ENCODE measurements around the gene LIFR. TPM values are rescaled to one million over a fixed set of nuclear protein-coding genes. Genes with fewer than 3 reads are reported as not detected.

The LIFR gene
- total RNA-seq, 4 donors from 2014 or later: 18.7 to 71.4 (median 31.3) TPM

DNA sequence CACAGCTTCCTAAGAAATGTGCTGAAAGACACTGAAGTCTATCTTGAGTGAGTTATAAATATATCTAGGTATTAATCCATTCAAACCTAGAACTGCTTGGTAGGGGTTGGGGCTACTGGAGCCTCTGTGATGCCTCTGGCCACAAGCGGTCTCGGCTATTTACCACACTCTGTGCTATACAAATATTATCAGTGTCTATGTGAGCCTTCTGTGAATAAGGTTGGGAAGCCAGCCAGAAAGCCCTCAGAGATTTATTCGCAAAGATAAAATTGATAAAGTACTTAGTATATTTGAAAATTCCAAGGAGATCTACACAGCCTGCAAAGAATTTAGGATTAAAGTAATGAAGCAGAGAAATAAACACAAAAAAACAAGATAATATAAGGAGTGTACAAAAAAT, 41.4 kb downstream of the LIFR start:
- DNase-seq (ENCODE audit: low spot score in 2 of 2): no peak
- no peak overlapping the region for H3K27ac ChIP-seq
- H3K4me3 ChIP-seq: no peak overlapping the region
- TF ChIP-seq, protein P1, sequence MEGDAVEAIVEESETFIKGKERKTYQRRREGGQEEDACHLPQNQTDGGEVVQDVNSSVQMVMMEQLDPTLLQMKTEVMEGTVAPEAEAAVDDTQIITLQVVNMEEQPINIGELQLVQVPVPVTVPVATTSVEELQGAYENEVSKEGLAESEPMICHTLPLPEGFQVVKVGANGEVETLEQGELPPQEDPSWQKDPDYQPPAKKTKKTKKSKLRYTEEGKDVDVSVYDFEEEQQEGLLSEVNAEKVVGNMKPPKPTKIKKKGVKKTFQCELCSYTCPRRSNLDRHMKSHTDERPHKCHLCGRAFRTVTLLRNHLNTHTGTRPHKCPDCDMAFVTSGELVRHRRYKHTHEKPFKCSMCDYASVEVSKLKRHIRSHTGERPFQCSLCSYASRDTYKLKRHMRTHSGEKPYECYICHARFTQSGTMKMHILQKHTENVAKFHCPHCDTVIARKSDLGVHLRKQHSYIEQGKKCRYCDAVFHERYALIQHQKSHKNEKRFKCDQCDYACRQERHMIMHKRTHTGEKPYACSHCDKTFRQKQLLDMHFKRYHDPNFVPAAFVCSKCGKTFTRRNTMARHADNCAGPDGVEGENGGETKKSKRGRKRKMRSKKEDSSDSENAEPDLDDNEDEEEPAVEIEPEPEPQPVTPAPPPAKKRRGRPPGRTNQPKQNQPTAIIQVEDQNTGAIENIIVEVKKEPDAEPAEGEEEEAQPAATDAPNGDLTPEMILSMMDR (IDR thresholded peaks at IDR 0.05): no peak
- TF ChIP-seq EP300 (IDR thresholded peaks at IDR 0.05) (no peak), POLR2AphosphoS5 (IDR thresholded peaks at IDR 0.05) (no peak), POLR2A (IDR thresholded peaks at IDR 0.05) (no peak)
- no peaks in the 10 kb centered on the region for H3K27me3 ChIP-seq
- H3K4me1 ChIP-seq: no peaks in the 10 kb centered on the region
- peaks cover 10% of the 10 kb centered on the region for H3K36me3 ChIP-seq
- 92% methylated on average over 3 of the region's 3 CpGs for WGBS
- no peaks in the 10 kb centered on the region for H3K9me3 ChIP-seq

DNA sequence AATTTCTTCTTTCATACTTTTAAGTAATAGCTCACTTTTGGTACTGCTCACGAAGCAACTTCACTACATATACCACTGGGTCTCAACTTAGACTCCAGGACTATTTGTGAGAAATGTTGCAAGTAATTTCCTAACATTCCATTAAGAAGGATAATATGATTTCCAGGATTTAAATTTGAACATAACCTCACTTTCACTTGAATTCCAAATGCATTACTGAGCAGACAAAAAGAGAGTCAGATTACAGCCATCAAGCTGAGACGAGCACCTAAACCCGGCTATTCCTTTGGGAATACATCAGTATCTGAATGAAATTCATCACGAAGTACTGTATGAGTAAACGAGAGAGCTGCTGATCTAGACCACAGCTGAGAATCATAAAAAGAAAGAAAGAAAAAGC, 47.3 kb downstream of the LIFR start:
- no peak for TF ChIP-seq EP300 (IDR thresholded peaks at IDR 0.05)
- TF ChIP-seq, protein P1 (IDR thresholded peaks at IDR 0.05): no peak
- TF ChIP-seq POLR2AphosphoS5 (IDR thresholded peaks at IDR 0.05): no peak
- TF ChIP-seq POLR2A (IDR thresholded peaks at IDR 0.05): no peak
- Histone ChIP-seq H3K27me3 (no peaks in the 10 kb centered on the region), H3K4me3 (no peak overlapping the region), H3K4me1 (no peaks in the 10 kb centered on the region), H3K36me3 (peaks cover 5% of the 10 kb centered on the region), H3K27ac (no peak overlapping the region), H3K9me3 (no peaks in the 10 kb centered on the region)
- WGBS: 83% methylated on average over 5 of the region's 5 CpGs
- DNase-seq (ENCODE audit: low spot score in 2 of 2): no peak

DNA sequence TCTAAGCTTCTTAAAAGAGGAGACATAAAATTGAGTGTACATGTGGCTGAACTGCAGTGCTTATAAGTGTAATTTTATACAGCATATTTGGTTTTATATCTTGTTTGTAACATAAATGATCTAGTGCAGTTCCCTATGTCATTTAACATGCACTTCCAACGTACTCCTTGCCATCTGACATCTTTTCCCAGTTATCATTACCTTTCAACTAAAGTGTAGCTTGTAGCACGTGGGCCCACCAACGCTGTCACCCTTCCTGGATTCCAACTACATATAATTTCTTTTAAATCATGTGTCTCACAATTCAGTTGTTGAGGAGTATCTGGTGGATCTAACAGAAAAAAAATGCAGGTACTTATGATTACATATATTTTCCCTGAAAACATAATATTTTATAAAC, 50.1 kb downstream of the LIFR start:
- Histone ChIP-seq H3K27me3 (no peaks in the 10 kb centered on the region), H3K4me3 (no peak overlapping the region), H3K27ac (no peak overlapping the region), H3K4me1 (no peaks in the 10 kb centered on the region), H3K36me3 (peaks cover 5% of the 10 kb centered on the region), H3K9me3 (no peaks in the 10 kb centered on the region)
- DNase-seq (ENCODE audit: low spot score in 2 of 2): no peak
- WGBS: 73% methylated on average over 3 of the region's 3 CpGs
- TF ChIP-seq, protein P1 (IDR thresholded peaks at IDR 0.05): no peak
- TF ChIP-seq EP300 (IDR thresholded peaks at IDR 0.05) (no peak), POLR2A (IDR thresholded peaks at IDR 0.05) (no peak), POLR2AphosphoS5 (IDR thresholded peaks at IDR 0.05) (no peak)

DNA sequence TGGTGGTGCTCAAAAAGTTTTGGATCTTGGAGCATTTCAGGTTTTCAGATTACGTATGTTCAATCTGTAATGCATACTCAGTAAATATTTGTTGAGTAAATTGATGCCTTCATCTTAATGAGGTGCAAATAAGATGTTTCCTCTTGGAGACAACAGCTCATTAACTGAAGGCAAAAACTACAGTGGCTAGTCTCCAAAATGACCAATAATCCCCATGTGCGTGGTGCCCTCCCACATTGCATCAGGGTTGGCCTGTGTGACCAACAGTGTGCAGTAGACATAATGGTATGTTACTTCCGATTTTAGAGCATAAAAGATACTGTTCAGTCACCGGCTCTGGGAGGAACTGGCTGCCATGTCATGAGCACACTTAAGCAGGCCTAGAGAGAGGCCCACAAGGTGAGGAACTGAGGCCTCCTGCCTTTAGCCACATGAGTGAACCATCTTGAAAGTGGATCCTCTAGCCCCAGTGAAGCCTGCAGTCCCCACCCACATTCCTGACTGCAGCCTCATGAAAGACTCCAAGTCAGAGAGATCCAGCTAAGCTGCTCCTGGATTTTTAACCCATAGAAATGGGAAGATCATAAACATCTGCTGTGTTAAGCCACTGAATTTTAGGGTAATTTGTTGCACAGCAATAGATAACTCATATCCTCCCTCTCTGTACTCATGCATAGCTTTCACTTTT, 55.7 kb downstream of the LIFR start:
- H3K36me3 ChIP-seq: peaks cover 8% of the 10 kb centered on the region
- no peaks in the 10 kb centered on the region for H3K4me1 ChIP-seq
- no peaks in the 10 kb centered on the region for H3K27me3 ChIP-seq
- TF ChIP-seq EP300 (IDR thresholded peaks at IDR 0.05) (no peak), POLR2AphosphoS5 (IDR thresholded peaks at IDR 0.05) (no peak), POLR2A (IDR thresholded peaks at IDR 0.05) (no peak)
- TF ChIP-seq, protein P1 (IDR thresholded peaks at IDR 0.05): no peak
- no peak overlapping the region for H3K4me3 ChIP-seq
- no peak overlapping the region for H3K27ac ChIP-seq
- no peaks in the 10 kb centered on the region for H3K9me3 ChIP-seq
- WGBS: 82% methylated on average over 4 of the region's 4 CpGs
- DNase-seq (ENCODE audit: low spot score in 2 of 2): no peak

DNA sequence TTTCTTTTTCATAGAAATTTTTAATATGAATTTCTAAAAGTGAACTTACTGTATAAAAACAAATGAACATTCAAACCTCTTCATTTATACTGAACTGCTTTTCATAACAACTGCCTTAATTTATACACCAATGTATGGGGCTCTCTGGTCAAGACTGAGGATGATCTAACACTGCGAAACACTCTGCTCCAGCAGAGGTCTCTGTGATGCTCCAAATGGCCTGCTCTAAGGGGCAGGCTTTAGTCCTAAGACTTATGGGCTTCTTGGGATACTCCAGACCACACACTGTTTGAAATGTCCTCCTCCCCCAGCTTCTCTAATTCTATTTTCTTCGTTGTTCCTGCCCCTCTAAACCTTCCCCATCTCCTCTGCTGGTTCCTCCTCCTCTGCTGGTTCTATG, 58.5 kb downstream of the LIFR start:
- 89% methylated on average over 2 of the region's 2 CpGs for WGBS

More for the DNA sequence above, 58.5 kb downstream of the LIFR start:
- no peaks in the 10 kb centered on the region for H3K4me1 ChIP-seq
- DNase-seq (ENCODE audit: low spot score in 2 of 2): no peak
- H3K27me3 ChIP-seq: no peaks in the 10 kb centered on the region
- no peak overlapping the region for H3K4me3 ChIP-seq
- no peak overlapping the region for H3K27ac ChIP-seq
- H3K36me3 ChIP-seq: peaks cover 32% of the 10 kb centered on the region
- TF ChIP-seq POLR2A (IDR thresholded peaks at IDR 0.05): no peak
- TF ChIP-seq, protein P1 (IDR thresholded peaks at IDR 0.05): no peak
- no peaks in the 10 kb centered on the region for H3K9me3 ChIP-seq

Measured in suprapubic skin (tissue), 4 donors.